Astrocyte (in vitro differentiated cells and primary cell): ENCODE measurements around the gene TPM1. TPM values are rescaled to one million over a fixed set of nuclear protein-coding genes. Genes with fewer than 3 reads are reported as not detected.

ENCODE experiments used
- DNase-seq: peaks from one replicate; pipeline ENCODE4 v3.0.0-alpha.2; 2010; ENCODE audit warnings: low read depth
- FAIRE-seq: peaks from 2 replicates; lab custom pipeline; 2011; peaks lifted over from hg19 to GRCh38; lab: Jason Lieb, UNC
- H2AFZ ChIP-seq: 2 replicates; pipeline ENCODE4 v1.6.0; 2012; ENCODE audit warnings: low read depth, low read length, inconsistent platforms
- H3K27ac ChIP-seq: 2 replicates; pipeline ENCODE4 v1.5.1; 2011; ENCODE audit warnings: low read depth, low read length, inconsistent platforms
- H3K27me3 ChIP-seq: 2 replicates; pipeline ENCODE4 v1.6.0; 2011; ENCODE audit warnings: low read length, inconsistent platforms; ENCODE audit not compliant: insufficient read depth
- H3K36me3 ChIP-seq: 2 replicates; pipeline ENCODE4 v1.5.1; 2011; ENCODE audit warnings: low read length, inconsistent platforms; ENCODE audit not compliant: insufficient read depth
- H3K4me1 ChIP-seq: 2 replicates; pipeline ENCODE4 v1.5.1; 2011; ENCODE audit warnings: low read length, inconsistent platforms; ENCODE audit not compliant: insufficient read depth
- H3K4me2 ChIP-seq: 2 replicates; pipeline ENCODE4 v1.6.0; 2012; ENCODE audit warnings: low read length, inconsistent platforms
- H3K4me3 ChIP-seq: 2 replicates; pipeline ENCODE4 v1.5.1; 2011; ENCODE audit warnings: low read depth, mild to moderate bottlenecking, low read length, inconsistent platforms; ENCODE audit not compliant: insufficient read depth
- H3K79me2 ChIP-seq: 2 replicates; pipeline ENCODE4 v1.6.0; 2012; ENCODE audit warnings: mild to moderate bottlenecking, low read length, inconsistent platforms; ENCODE audit not compliant: insufficient read depth
- H3K9ac ChIP-seq: 2 replicates; pipeline ENCODE4 v1.6.0; 2012; ENCODE audit warnings: mild to moderate bottlenecking, low read length, inconsistent platforms
- H3K9me3 ChIP-seq: 2 replicates; pipeline ENCODE4 v1.5.1; 2012; ENCODE audit warnings: low read depth, mild to moderate bottlenecking, low read length, inconsistent platforms; ENCODE audit not compliant: insufficient read depth
- H4K20me1 ChIP-seq: 2 replicates; pipeline ENCODE4 v1.6.0; 2012; ENCODE audit warnings: low read length, inconsistent platforms; ENCODE audit not compliant: insufficient read depth
- H3K27ac Mint-ChIP-seq: one replicate; pipeline ENCODE4 v1.8.0; 2021; ENCODE audit warnings: mild to moderate bottlenecking, mixed read lengths; ENCODE audit not compliant: unreplicated experiment
- H3K27me3 Mint-ChIP-seq: one replicate; pipeline ENCODE4 v1.8.0; 2021; ENCODE audit warnings: low read depth, mixed read lengths; ENCODE audit not compliant: unreplicated experiment
- H3K36me3 Mint-ChIP-seq: one replicate; pipeline ENCODE4 v1.8.0; 2021; ENCODE audit warnings: low read depth, mixed read lengths; ENCODE audit not compliant: unreplicated experiment
- H3K4me1 Mint-ChIP-seq: one replicate; pipeline ENCODE4 v1.8.0; 2021; ENCODE audit warnings: low read depth, mixed read lengths; ENCODE audit not compliant: unreplicated experiment
- H3K4me3 Mint-ChIP-seq: one replicate; pipeline ENCODE4 v1.8.0; 2021; ENCODE audit warnings: mild to moderate bottlenecking, moderate library complexity, mixed read lengths; ENCODE audit not compliant: unreplicated experiment
- H3K9me3 Mint-ChIP-seq: one replicate; pipeline ENCODE4 v1.8.0; 2021; ENCODE audit warnings: mild to moderate bottlenecking, mixed read lengths; ENCODE audit not compliant: unreplicated experiment
- CTCF ChIP-seq: IDR thresholded peaks from 2 replicates; pipeline ENCODE4 v1.5.1; 2011; ENCODE audit warnings: low read depth, mild to moderate bottlenecking, inconsistent platforms, low read length, moderate library complexity; ENCODE audit not compliant: insufficient read depth
- EZH2 ChIP-seq: IDR thresholded peaks from 2 replicates; pipeline ENCODE4 v1.6.1; 2012; ENCODE audit warnings: mild to moderate bottlenecking, low read length, inconsistent platforms; ENCODE audit not compliant: insufficient read depth
- total RNA-seq: library from RNA; stranded (reverse); gene quantifications from 2 replicates; pipeline ENCODE4 v1.2.1, GENCODE V29; 2021

The TPM1 gene
- total RNA-seq, 1 donor from 2014 or later = 2,922 TPM

DNA sequence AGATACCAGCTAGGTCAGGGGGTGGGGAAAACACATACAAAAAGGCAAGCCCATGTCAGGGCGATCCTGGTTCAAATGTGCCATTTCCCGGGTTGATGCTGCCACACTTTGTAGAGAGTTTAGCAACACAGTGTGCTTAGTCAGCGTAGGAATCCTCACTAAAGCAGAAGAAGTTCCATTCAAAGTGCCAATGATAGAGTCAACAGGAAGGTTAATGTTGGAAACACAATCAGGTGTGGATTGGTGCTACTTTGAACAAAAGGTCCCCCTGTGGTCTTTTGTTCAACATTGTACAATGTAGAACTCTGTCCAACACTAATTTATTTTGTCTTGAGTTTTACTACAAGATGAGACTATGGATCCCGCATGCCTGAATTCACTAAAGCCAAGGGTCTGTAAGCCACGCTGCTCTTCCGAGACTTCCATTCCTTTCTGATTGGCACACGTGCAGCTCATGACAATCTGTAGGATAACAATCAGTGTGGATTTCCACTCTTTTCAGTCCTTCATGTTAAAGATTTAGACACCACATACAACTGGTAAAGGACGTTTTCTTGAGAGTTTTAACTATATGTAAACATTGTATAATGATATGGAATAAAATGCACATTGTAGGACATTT, 28.9 kb downstream of the TPM1 start:
- Histone ChIP-seq H3K4me2 (no peak overlapping the region), H3K9ac (no peak overlapping the region), H3K79me2 (peaks cover under 1% of the 10 kb centered on the region), H3K27me3 (no peaks in the 10 kb centered on the region), H2AFZ (no peak overlapping the region), H3K27ac (no peak overlapping the region), H3K36me3 (peaks cover 54% of the 10 kb centered on the region), H3K4me3 (no peak overlapping the region), H3K9me3 (no peaks in the 10 kb centered on the region), H3K4me1 (peaks cover 29% of the 10 kb centered on the region), H4K20me1 (peaks cover 54% of the 10 kb centered on the region)
- no peaks in the 10 kb centered on the region for H3K27me3 Mint-ChIP-seq
- no peak for FAIRE-seq
- H3K36me3 Mint-ChIP-seq = peaks cover 17% of the 10 kb centered on the region
- DNase-seq = no peak
- TF ChIP-seq EZH2 = no peak
- TF ChIP-seq CTCF = no peak
- H3K4me3 Mint-ChIP-seq = no peak overlapping the region
- H3K4me1 Mint-ChIP-seq = peaks cover 53% of the 10 kb centered on the region
- no peaks in the 10 kb centered on the region for H3K9me3 Mint-ChIP-seq
- peak overlapping the region; percentile 59 for H3K27ac Mint-ChIP-seq

DNA sequence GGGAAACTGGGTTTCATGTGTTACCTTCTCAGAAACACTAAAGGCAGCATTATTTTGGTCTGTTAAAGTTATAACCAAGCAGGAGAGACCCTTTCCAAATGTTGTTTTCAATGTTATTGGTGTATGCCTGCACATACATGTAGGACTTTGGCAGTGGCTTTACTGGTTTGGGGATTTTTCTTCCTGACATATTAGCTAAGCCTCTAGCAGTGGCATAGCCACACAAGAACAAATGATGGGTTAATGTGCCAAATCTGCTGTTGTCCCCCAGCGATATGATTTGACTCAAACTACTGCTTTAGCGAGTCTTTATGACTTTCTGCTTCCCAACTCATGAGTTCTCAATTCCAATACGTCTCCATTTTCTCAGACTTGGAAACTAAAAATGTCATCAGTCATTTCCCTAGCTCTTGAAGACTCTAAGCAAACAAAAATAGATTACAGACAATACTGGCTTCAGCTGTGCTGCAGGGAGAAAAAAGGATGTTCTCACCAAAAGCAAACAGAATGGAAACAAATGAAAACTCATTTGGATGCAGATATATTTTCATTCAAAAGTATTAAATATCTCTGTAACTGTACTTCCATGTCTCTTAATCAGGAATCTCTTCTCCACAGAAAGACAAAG, 29.6 kb downstream of the TPM1 start:
- no peak overlapping the region for H3K4me3 ChIP-seq
- no peak for DNase-seq
- FAIRE-seq = no peak
- peak overlapping the region; percentile 92 for H3K27ac Mint-ChIP-seq
- peaks cover 47% of the 10 kb centered on the region for H4K20me1 ChIP-seq
- H3K27ac ChIP-seq = no peak overlapping the region
- TF ChIP-seq EZH2 (no peak), CTCF (no peak)
- H3K36me3 Mint-ChIP-seq = peaks cover 15% of the 10 kb centered on the region
- H3K27me3 Mint-ChIP-seq = no peaks in the 10 kb centered on the region
- H3K4me3 Mint-ChIP-seq = no peak overlapping the region
- H3K79me2 ChIP-seq = no peaks in the 10 kb centered on the region
- no peaks in the 10 kb centered on the region for H3K9me3 Mint-ChIP-seq
- no peak overlapping the region for H3K9ac ChIP-seq
- H3K4me1 ChIP-seq = peaks cover 35% of the 10 kb centered on the region
- no peaks in the 10 kb centered on the region for H3K27me3 ChIP-seq
- H3K9me3 ChIP-seq = no peaks in the 10 kb centered on the region
- H2AFZ ChIP-seq = no peak overlapping the region
- no peak overlapping the region for H3K4me2 ChIP-seq
- peaks cover 48% of the 10 kb centered on the region for H3K36me3 ChIP-seq
- H3K4me1 Mint-ChIP-seq = peaks cover 52% of the 10 kb centered on the region

GRCh38 chr15:63072809-63073277, 30.3 kb downstream of the TPM1 start:
- H2AFZ ChIP-seq = no peak overlapping the region
- Mint-ChIP-seq H3K9me3 (no peaks in the 10 kb centered on the region), H3K27ac (peak overlapping the region; percentile 92), H3K4me1 (peaks cover 55% of the 10 kb centered on the region), H3K27me3 (no peaks in the 10 kb centered on the region), H3K36me3 (peaks cover 11% of the 10 kb centered on the region), H3K4me3 (no peak overlapping the region)
- H3K36me3 ChIP-seq = peaks cover 41% of the 10 kb centered on the region
- H3K4me1 ChIP-seq = peaks cover 32% of the 10 kb centered on the region
- no peaks in the 10 kb centered on the region for H3K79me2 ChIP-seq
- no peak overlapping the region for H3K4me3 ChIP-seq
- H3K9ac ChIP-seq = no peak overlapping the region
- no peak overlapping the region for H3K4me2 ChIP-seq
- TF ChIP-seq CTCF (no peak), EZH2 (no peak)
- DNase-seq (no peak), FAIRE-seq (no peak)
- H4K20me1 ChIP-seq = peaks cover 40% of the 10 kb centered on the region
- no peaks in the 10 kb centered on the region for H3K27me3 ChIP-seq
- peak overlapping the region; percentile 39 for H3K27ac ChIP-seq
- no peaks in the 10 kb centered on the region for H3K9me3 ChIP-seq
